Testis (tissue), 2 donors: ENCODE measurements around the gene THUMPD2.

ENCODE experiments used
- CTCF ChIP-seq, 3 experiments: fragments of 450-650 bp in 2 of 3; fragments of 200-600 bp in 1 of 3; sonication (generic) in 1 of 3; IDR thresholded peaks; one replicate each; pipeline ENCODE4 v1.5.1; 2016 to 2019; ENCODE audit warnings: antibody characterized with exemption in 3 of 3, mild to moderate bottlenecking in 2 of 3, moderate library complexity in 1 of 3
- POLR2A ChIP-seq: fragments of 450-650 bp; IDR thresholded peaks from one replicate; pipeline ENCODE4 v1.6.1; 2017; ENCODE audit warnings: antibody characterized with exemption, mild to moderate bottlenecking, moderate library complexity

- no peak for TF ChIP-seq CTCF (IDR thresholded peaks at IDR 0.05)
- TF ChIP-seq POLR2A, result no peak
Measured at GRCh38 chr2:39779927-39780326, 869 bp upstream of the THUMPD2 start.
